CD4-positive, alpha-beta T cell treated with Interleukin-1 beta for 1 hour (primary cell): ENCODE data around the gene PRPF6.
A peak's percentile ranks its signal among the peaks of the same experiment; 100 is the strongest.

Source experiments
- DNase-seq, 2 donors: peaks; one replicate each; pipeline ENCODE4 v3.0.0-alpha.2; 2020 to 2022

Gene PRPF6

GRCh38 chr20:64015635-64016034 lies 34.7 kb downstream of the PRPF6 start:
- no peak for DNase-seq

GRCh38 chr20:64021124-64021975 lies 40.4 kb downstream of the PRPF6 start:
- DNase-seq, result no peak

- no peak for DNase-seq
Observed at GRCh38 chr20:64022671-64023360, 41.9 kb downstream of the PRPF6 start.

GRCh38 chr20:64023361-64024140 lies 42.6 kb downstream of the PRPF6 start:
- no peak for DNase-seq

GRCh38 chr20:64024141-64024990 lies 43.4 kb downstream of the PRPF6 start:
- DNase-seq, result no peak

GRCh38 chr20:64025101-64025825 lies 44.3 kb downstream of the PRPF6 start:
- no peak for DNase-seq

- DNase-seq, result no peak
Observed at GRCh38 chr20:64025826-64026412, 45.0 kb downstream of the PRPF6 start.

GRCh38 chr20:64027981-64028685 lies 47.2 kb downstream of the PRPF6 start:
- DNase-seq, result no peak

- DNase-seq, result no peak
Observed at GRCh38 chr20:64029293-64030117, 48.6 kb downstream of the PRPF6 start.

- no peak for DNase-seq
Observed at GRCh38 chr20:64030371-64031134, 49.6 kb downstream of the PRPF6 start.

- DNase-seq, result no peak
Observed at GRCh38 chr20:64031822-64032314, 50.9 kb downstream of the PRPF6 start.

GRCh38 chr20:64032706-64033624 lies 52.0 kb downstream of the PRPF6 start:
- DNase-seq, result no peak

- DNase-seq, result no peak
Observed at GRCh38 chr20:64033981-64034493, 53.1 kb downstream of the PRPF6 start.

GRCh38 chr20:64035066-64035932 lies 54.4 kb downstream of the PRPF6 start:
- DNase-seq, result peak in 1 of 2 donors; percentile 36

- no peak for DNase-seq
Observed at GRCh38 chr20:64035933-64036345, 55.0 kb downstream of the PRPF6 start, which contains the start of gene C20orf204. C20orf204 (plus strand) TSS chr20:64036182; CDS start chr20:64036324, 142 bp downstream.
